Thoracic aorta (tissue), 2 donors: ENCODE data around the gene SERPINE2. TPM values are rescaled to one million over a fixed set of nuclear protein-coding genes. Genes with fewer than 3 reads are reported as not detected.

Experiments used
- ATAC-seq: fragments of 150-250 bp; one replicate; pipeline ENCODE4 v1.8.0; 2017; ENCODE audit warnings: low read depth; ENCODE audit not compliant: insufficient number of reproducible peaks, low FRiP score
- DNase-seq: peaks from one replicate; pipeline ENCODE4 v3.0.0-alpha.2; 2020; ENCODE audit warnings: low spot score
- H3K27ac ChIP-seq, 2 donors: fragments of 200-600 bp; sonication (generic); 1 replicate in 1 of 2; 2 replicates in 1 of 2; pipeline ENCODE4 v1.5.1; 2016; ENCODE audit warnings: mild to moderate bottlenecking in 2 of 2, moderate library complexity in 2 of 2
- H3K27me3 ChIP-seq: fragments of 200-600 bp; sonication (generic); replicated peaks from 2 replicates; pipeline ENCODE4 v1.6.0; 2016; ENCODE audit warnings: mild to moderate bottlenecking; ENCODE audit not compliant: insufficient read depth
- H3K36me3 ChIP-seq: fragments of 200-600 bp; sonication (generic); one replicate; pipeline ENCODE4 v1.5.1; 2016
- H3K4me1 ChIP-seq, 2 donors: fragments of 200-600 bp; sonication (generic); 1 replicate in 1 of 2; 2 replicates in 1 of 2; pipeline versions ENCODE4 v1.5.1 to v1.6.0; 2016; ENCODE audit warnings: low read depth in 2 of 2, mild to moderate bottlenecking in 1 of 2; ENCODE audit not compliant: control insufficient read depth in 1 of 2
- H3K4me3 ChIP-seq: fragments of 200-600 bp; sonication (generic); 2 replicates; pipeline ENCODE4 v1.5.1; 2016; ENCODE audit warnings: mild to moderate bottlenecking
- H3K9me3 ChIP-seq: fragments of 200-600 bp; sonication (generic); 2 replicates; pipeline ENCODE4 v1.5.1; 2016
- CTCF ChIP-seq: fragments of 200-600 bp; sonication (generic); IDR thresholded peaks from one replicate; pipeline ENCODE4 v1.5.1; 2019; ENCODE audit warnings: antibody characterized with exemption
- total RNA-seq, 2 donors: library from RNA; depleted of rRNA; stranded (reverse); fragments of >200 nt; gene quantifications; one replicate each; pipeline versions ENCODE4 v1.1.0 to v1.2.3, GENCODE V29; 2016

SERPINE2 gene
- total RNA-seq, 2 donors from 2014 or later = 29.0 to 47.3 TPM

- no peak overlapping the region for H3K27ac ChIP-seq
- TF ChIP-seq CTCF = no peak
- ATAC-seq = no peak
Observed at GRCh38 chr2:224084266-224084892, 45.3 kb upstream of the SERPINE2 start.

GRCh38 chr2:224083638-224084037, 44.6 kb upstream of the SERPINE2 start:
- H3K27me3 ChIP-seq = no peaks in the 10 kb centered on the region
- no peak overlapping the region for H3K4me3 ChIP-seq
- DNase-seq = no peak
- no peak overlapping the region for H3K27ac ChIP-seq
- no peaks in the 10 kb centered on the region for H3K36me3 ChIP-seq
- no peak for ATAC-seq
- no peak for TF ChIP-seq CTCF
- H3K4me1 ChIP-seq = no peaks in the 10 kb centered on the region
- no peaks in the 10 kb centered on the region for H3K9me3 ChIP-seq

More at GRCh38 chr2:224084266-224084892, 45.3 kb upstream of the SERPINE2 start:
- no peak for DNase-seq
- Histone ChIP-seq H3K4me1 (no peaks in the 10 kb centered on the region), H3K9me3 (no peaks in the 10 kb centered on the region), H3K36me3 (no peaks in the 10 kb centered on the region), H3K27me3 (no peaks in the 10 kb centered on the region), H3K4me3 (no peak overlapping the region)

- Histone ChIP-seq H3K27ac (no peak overlapping the region), H3K27me3 (no peaks in the 10 kb centered on the region), H3K9me3 (no peaks in the 10 kb centered on the region), H3K4me3 (no peak overlapping the region), H3K36me3 (no peaks in the 10 kb centered on the region), H3K4me1 (no peaks in the 10 kb centered on the region)
- ATAC-seq = no peak
- no peak for TF ChIP-seq CTCF
- no peak for DNase-seq
Observed at GRCh38 chr2:224078656-224079055, 39.6 kb upstream of the SERPINE2 start.

GRCh38 chr2:224077773-224078507, 38.9 kb upstream of the SERPINE2 start:
- ATAC-seq (no peak), DNase-seq (no peak)
- no peaks in the 10 kb centered on the region for H3K27me3 ChIP-seq
- H3K36me3 ChIP-seq = no peaks in the 10 kb centered on the region
- H3K4me3 ChIP-seq = no peak overlapping the region
- no peak overlapping the region for H3K27ac ChIP-seq
- no peak for TF ChIP-seq CTCF
- no peaks in the 10 kb centered on the region for H3K9me3 ChIP-seq
- no peaks in the 10 kb centered on the region for H3K4me1 ChIP-seq

- no peak for TF ChIP-seq CTCF
- Histone ChIP-seq H3K4me1 (no peaks in the 10 kb centered on the region), H3K27ac (no peak overlapping the region), H3K36me3 (no peaks in the 10 kb centered on the region), H3K27me3 (no peaks in the 10 kb centered on the region), H3K4me3 (no peak overlapping the region), H3K9me3 (no peaks in the 10 kb centered on the region)
- ATAC-seq = no peak
- DNase-seq = no peak
Observed at GRCh38 chr2:224075588-224075987, 36.5 kb upstream of the SERPINE2 start.
